ENCODE data around the gene PACSIN2. TPM values are rescaled to one million over a fixed set of nuclear protein-coding genes. Genes with fewer than 3 reads are reported as not detected.

Gene PACSIN2
- polyA plus RNA-seq, 2 of the 4 experiments (the other 2 are of a cell fraction) = 60.3 to 94.0 TPM

DNA sequence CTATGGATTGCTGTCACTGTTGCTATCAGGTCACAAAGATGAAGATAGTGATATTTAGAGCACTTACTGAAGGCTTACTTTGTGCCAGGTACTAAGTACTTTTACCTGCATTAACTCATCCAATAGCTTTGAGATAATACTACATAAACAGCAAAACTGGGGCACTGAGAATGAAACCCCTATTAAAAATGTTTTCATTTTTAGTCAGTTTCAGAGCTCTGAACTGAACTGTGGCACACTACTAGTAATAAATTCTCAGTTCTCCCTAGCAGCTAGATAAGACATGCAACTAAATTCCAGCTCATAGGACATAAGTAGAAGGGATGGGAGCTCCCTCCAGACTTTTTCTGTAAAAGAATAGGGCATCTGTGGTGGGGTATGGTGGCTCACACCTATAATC, 181.8 kb downstream of the PACSIN2 start:
- H3K9me3 ChIP-seq = no peaks in the 10 kb centered on the region
- FAIRE-seq (no peak), DNase-seq (ENCODE audit: low read depth in 1 of 2, low spot score in 1 of 2) (no peak), ATAC-seq (no peak)
- no peak overlapping the region for H3K4me2 ChIP-seq
- CTCF ChIA-PET = interaction anchor here (1.6 kb wide), 1 partner anchor 12 kb away, joined by 4 read pairs; no protein-coding TSS in a partner anchor
- H3K27ac ChIP-seq = no peak overlapping the region
- TF ChIP-seq MAFK (IDR thresholded peaks at IDR 0.05; ENCODE audit: partially characterized antibody) = no peak
- TF ChIP-seq, protein P1, sequence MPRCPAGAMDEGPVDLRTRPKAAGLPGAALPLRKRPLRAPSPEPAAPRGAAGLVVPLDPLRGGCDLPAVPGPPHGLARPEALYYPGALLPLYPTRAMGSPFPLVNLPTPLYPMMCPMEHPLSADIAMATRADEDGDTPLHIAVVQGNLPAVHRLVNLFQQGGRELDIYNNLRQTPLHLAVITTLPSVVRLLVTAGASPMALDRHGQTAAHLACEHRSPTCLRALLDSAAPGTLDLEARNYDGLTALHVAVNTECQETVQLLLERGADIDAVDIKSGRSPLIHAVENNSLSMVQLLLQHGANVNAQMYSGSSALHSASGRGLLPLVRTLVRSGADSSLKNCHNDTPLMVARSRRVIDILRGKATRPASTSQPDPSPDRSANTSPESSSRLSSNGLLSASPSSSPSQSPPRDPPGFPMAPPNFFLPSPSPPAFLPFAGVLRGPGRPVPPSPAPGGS (IDR thresholded peaks at IDR 0.05) = no peak
- no peaks in the 10 kb centered on the region for H3K4me1 ChIP-seq
- POLR2A ChIA-PET = no interaction called here
- H3K4me3 ChIP-seq = no peak overlapping the region

DNA sequence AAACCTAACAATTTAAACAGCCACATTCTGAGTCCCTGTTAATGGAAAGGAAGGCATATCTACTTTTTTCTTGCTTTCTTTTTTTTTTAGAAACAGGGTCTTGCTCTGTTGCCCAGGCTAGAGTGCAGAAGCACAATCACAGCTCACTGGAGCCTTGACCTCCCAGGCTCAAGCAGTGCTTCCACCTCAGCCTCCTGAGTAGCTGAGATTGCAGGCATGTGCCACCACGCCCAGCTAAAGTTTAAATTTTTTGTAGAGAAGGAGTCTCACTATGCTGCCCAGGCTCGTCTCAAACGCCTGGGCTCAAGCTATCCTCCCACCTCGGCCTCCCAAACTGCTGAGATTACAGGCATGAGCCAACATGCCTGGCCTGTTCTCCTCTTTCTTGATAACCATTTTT, 183.2 kb downstream of the PACSIN2 start:
- Histone ChIP-seq H3K4me3 (no peak overlapping the region), H3K4me2 (no peak overlapping the region), H3K27ac (no peak overlapping the region), H3K9me3 (no peaks in the 10 kb centered on the region), H3K4me1 (no peaks in the 10 kb centered on the region)
- ChIA-PET CTCF (interaction anchor here (0.6 to 1.6 kb wide), 3 partner anchors 11 to 94 kb away, joined by 3 to 4 read pairs (median 3); no protein-coding TSS in a partner anchor), POLR2A (no interaction called here)
- no peak for DNase-seq (ENCODE audit: low read depth in 1 of 2, low spot score in 1 of 2)
- ATAC-seq = no peak
- WGBS (ENCODE audit: missing lambda C conversion rate) = 95% methylated on average over 4 of the region's 4 CpGs
- FAIRE-seq = no peak
- TF ChIP-seq RAD21 (conservative IDR thresholded peaks at IDR 0.05 in 1 of 2, IDR thresholded peaks at IDR 0.05 in 1 of 2) (no peak), CBX8 (IDR thresholded peaks at IDR 0.05) (no peak), NR3C1 (IDR thresholded peaks at IDR 0.05) (no peak), CHD2 (IDR thresholded peaks at IDR 0.05; ENCODE audit: low read length, partially characterized antibody) (no peak), POLR2AphosphoS2 (conservative IDR thresholded peaks at IDR 0.05; ENCODE audit: low read length) (no peak), HOXA7 (CRISPR knock-in tag; IDR thresholded peaks at IDR 0.05) (no peak), KDM5A (IDR thresholded peaks at IDR 0.05) (no peak), ZNF302 (CRISPR knock-in tag; IDR thresholded peaks at IDR 0.05) (no peak), TP53 (CRISPR knock-in tag; IDR thresholded peaks at IDR 0.05) (no peak), RCOR1 (IDR thresholded peaks at IDR 0.05; ENCODE audit: low read depth, low read length) (no peak), ESRRA (IDR thresholded peaks at IDR 0.05; ENCODE audit: borderline replicate concordance, low read length) (no peak)
- TF ChIP-seq, protein P2, sequence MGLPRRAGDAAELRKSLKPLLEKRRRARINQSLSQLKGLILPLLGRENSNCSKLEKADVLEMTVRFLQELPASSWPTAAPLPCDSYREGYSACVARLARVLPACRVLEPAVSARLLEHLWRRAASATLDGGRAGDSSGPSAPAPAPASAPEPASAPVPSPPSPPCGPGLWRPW (IDR thresholded peaks at IDR 0.05) = no peak
- TF ChIP-seq, protein P3, sequence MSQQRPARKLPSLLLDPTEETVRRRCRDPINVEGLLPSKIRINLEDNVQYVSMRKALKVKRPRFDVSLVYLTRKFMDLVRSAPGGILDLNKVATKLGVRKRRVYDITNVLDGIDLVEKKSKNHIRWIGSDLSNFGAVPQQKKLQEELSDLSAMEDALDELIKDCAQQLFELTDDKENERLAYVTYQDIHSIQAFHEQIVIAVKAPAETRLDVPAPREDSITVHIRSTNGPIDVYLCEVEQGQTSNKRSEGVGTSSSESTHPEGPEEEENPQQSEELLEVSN (IDR thresholded peaks at IDR 0.05; ENCODE audit: borderline replicate concordance, low read depth) = no peak

DNA sequence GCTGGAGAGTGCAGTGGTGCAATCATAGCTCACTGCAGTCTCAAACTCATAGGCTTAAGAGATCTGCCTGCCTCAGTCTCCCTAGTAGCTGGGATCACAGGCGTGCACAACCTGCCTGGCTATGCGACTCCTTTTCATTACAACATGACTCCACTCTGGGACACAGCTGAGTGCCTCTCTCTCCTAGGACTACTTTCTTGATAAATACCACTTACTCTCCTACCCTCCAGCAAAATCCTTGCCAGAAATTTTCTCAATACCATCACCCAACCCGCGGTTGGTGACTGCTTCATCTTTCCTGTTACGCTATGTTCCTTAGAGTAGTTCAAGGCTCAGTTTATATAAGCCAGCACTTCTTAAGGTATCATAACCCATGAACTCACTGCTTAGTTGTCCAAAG, 184.8 kb downstream of the PACSIN2 start:
- H3K4me3 ChIP-seq = no peak overlapping the region
- no peak overlapping the region for H3K27ac ChIP-seq
- 93% methylated on average over 5 of the region's 5 CpGs for WGBS (ENCODE audit: missing lambda C conversion rate)
- ATAC-seq (no peak), FAIRE-seq (no peak), DNase-seq (ENCODE audit: low read depth in 1 of 2, low spot score in 1 of 2) (no peak)
- TF ChIP-seq, protein P4, sequence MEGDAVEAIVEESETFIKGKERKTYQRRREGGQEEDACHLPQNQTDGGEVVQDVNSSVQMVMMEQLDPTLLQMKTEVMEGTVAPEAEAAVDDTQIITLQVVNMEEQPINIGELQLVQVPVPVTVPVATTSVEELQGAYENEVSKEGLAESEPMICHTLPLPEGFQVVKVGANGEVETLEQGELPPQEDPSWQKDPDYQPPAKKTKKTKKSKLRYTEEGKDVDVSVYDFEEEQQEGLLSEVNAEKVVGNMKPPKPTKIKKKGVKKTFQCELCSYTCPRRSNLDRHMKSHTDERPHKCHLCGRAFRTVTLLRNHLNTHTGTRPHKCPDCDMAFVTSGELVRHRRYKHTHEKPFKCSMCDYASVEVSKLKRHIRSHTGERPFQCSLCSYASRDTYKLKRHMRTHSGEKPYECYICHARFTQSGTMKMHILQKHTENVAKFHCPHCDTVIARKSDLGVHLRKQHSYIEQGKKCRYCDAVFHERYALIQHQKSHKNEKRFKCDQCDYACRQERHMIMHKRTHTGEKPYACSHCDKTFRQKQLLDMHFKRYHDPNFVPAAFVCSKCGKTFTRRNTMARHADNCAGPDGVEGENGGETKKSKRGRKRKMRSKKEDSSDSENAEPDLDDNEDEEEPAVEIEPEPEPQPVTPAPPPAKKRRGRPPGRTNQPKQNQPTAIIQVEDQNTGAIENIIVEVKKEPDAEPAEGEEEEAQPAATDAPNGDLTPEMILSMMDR (IDR thresholded peaks at IDR 0.05) = no peak
- TF ChIP-seq CBX8 (IDR thresholded peaks at IDR 0.05) (no peak), RNF2 (IDR thresholded peaks at IDR 0.05; ENCODE audit: borderline replicate concordance, low read depth) (no peak), HEYL (CRISPR knock-in tag; IDR thresholded peaks at IDR 0.05) (no peak), GATA3 (IDR thresholded peaks at IDR 0.05; ENCODE audit: borderline replicate concordance) (no peak)
- TF ChIP-seq, protein P5, sequence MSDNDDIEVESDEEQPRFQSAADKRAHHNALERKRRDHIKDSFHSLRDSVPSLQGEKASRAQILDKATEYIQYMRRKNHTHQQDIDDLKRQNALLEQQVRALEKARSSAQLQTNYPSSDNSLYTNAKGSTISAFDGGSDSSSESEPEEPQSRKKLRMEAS (IDR thresholded peaks at IDR 0.05) = no peak
- no peaks in the 10 kb centered on the region for H3K4me1 ChIP-seq
- CTCF ChIA-PET = interaction anchor here (0.8 to 1.3 kb wide), 2 partner anchors 9 to 26 kb away, joined by 3 read pairs; no protein-coding TSS in a partner anchor
- POLR2A ChIA-PET = no interaction called here
- H3K4me2 ChIP-seq = no peak overlapping the region
- no peaks in the 10 kb centered on the region for H3K9me3 ChIP-seq

All from A549 (cell line).